Mucosa of rectum (tissue), 2 donors: ENCODE results near the gene BORCS8.
"Not testable (repeated sequence)": the region's sequence is repeated elsewhere in the genome, so short reads cannot be mapped to it uniquely, and the experiment has no call there.

Experiments
- H3K27ac ChIP-seq, 2 donors: one replicate each; pipeline ENCODE4 v1.7.0; 2013; ENCODE audit warnings: inconsistent platforms in 2 of 2, low read depth in 2 of 2, low read length in 2 of 2
- H3K27me3 ChIP-seq, 2 donors: one replicate each; pipeline ENCODE4 v1.7.0; 2013; ENCODE audit warnings: low read length in 2 of 2; ENCODE audit not compliant: control insufficient read depth in 2 of 2, insufficient read depth in 2 of 2
- H3K36me3 ChIP-seq, 2 donors: one replicate each; pipeline ENCODE4 v1.7.0; 2013; ENCODE audit warnings: low read length in 2 of 2; ENCODE audit not compliant: control insufficient read depth in 2 of 2, insufficient read depth in 2 of 2
- H3K4me1 ChIP-seq, 2 donors: one replicate each; pipeline ENCODE4 v1.7.0; 2013; ENCODE audit warnings: low read length in 2 of 2, mild to moderate bottlenecking in 1 of 2; ENCODE audit not compliant: control insufficient read depth in 2 of 2, insufficient read depth in 2 of 2
- H3K4me3 ChIP-seq, 2 donors: one replicate each; pipeline ENCODE4 v1.7.0; 2013; ENCODE audit warnings: low read length in 2 of 2
- H3K9ac ChIP-seq, 2 donors: one replicate each; pipeline ENCODE4 v1.7.0; 2013; ENCODE audit warnings: low read length in 2 of 2, low read depth in 1 of 2, mild to moderate bottlenecking in 1 of 2
- H3K9me3 ChIP-seq, 2 donors: one replicate each; pipeline ENCODE4 v1.7.0; 2013; ENCODE audit warnings: low read length in 2 of 2; ENCODE audit not compliant: control insufficient read depth in 2 of 2
- donor health status: healthy.
- donor health status: Normal muscosa, but diverticular disease.

Gene BORCS8

DNA sequence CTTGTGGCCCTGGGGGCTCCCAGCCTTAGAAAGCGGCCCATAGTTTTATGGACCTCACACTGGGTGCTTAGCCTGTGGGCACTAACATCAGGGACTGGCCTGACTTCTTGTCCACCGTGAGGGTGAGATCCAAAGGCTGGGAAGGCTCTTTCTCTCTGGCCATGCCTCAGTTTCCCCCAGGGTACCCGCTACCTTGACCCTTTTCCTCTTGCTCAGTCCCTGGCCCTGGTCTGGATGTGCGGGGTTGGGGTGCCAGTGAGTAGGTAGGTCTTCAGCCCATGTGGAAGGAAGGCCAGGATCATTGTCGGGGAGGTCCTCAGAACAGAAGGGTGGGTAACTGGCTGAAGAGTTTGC lies 52.1 kb downstream of the BORCS8 start:
- Histone ChIP-seq H3K9ac (no peak overlapping the region), H3K4me3 (no peak overlapping the region), H3K27ac (no peak overlapping the region), H3K27me3 (no peaks in the 10 kb centered on the region), H3K9me3 (no peaks in the 10 kb centered on the region), H3K4me1 (peaks cover 7 to 10% of the 10 kb centered on the region in 2 donors), H3K36me3 (no peaks in the 10 kb centered on the region)

DNA sequence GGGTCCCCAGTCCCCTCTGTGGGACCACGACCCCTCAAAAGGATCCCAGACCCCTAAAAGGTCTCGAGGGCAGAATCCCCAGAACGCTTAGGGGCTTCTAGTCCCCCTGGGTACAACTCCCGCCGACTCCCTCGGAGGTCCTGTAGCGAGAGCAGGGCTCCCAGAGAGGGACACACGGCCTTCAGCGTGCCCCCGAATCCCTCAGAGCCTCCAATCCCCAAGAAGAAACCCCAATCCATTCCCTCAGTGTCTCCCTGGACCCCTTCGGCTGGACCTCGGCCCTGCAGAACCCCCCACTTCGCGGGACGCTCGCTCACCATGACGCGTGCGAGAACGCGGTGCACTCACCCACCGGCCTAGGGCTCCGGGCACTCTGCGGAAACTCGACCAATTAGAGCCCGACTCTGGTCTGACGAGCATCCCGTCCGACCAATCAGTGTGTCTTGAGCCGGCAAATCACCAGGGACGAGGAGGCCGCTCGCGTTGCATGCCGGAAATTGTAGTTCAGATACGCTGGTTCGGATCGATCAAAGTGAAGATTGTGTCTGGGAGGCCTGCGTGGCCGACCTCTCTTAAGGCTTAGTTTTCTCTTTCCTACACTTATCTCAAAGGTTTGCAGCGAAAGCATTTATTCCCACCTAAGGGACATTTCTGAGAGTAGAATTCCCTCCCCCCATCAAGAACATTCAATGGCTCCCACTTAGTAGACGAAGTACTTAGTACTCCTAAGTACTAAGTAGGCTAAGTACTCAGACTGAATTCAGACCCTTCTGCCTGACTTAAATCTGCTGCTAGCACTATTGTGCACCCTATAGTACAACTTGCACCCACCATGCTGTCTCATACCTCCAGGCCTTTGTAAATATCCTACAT lies 53.6 kb downstream of the BORCS8 start, which contains the start of gene TMEM161A:
TSS of gene TMEM161A (minus strand) at position 370 of the 873 bp plus-strand sequence. CDS start at position 320, 50 bp downstream.
- Histone ChIP-seq H3K4me3 (peak within 1 kb of the TSS; percentile 94 to 95), H3K4me1 (peaks cover 7 to 10% of the 10 kb centered on the region in 2 donors), H3K36me3 (no peaks in the 10 kb centered on the region), H3K27ac (no peak within 1 kb of the TSS), H3K27me3 (no peaks in the 10 kb centered on the region), H3K9ac (peak within 1 kb of the TSS; percentile 97 to 99), H3K9me3 (no peaks in the 10 kb centered on the region)

DNA sequence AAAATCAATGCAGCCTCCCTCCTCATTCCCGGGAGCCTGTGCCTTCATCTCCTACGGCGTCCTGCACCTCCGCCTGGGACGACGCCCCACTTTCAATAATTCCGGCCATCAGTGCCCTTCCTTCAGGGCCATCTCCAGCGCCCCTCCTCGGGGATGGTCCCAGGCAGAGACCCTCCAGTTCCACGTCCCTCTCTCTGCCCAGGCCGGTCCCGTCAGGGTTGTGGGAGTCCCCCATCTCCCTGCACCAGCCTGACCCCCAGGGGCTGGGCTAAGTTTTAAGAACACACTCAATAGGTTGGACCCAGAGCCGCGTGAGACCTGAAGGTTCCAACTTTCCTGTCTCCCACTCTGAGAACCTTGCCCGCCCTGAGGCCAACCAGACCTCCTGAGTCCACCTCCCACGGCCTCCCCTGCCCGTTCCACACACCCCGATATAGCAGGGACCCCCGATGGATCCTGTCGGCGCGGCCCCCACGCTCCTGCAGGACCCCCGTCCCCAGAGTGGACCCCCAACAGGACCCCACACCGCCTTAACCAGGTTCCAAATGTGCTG lies 54.3 kb downstream of the BORCS8 start:
- H3K9ac ChIP-seq: peak overlapping the region; percentile 97 to 99
- H3K4me3 ChIP-seq: peak overlapping the region; percentile 94 to 95
- no peaks in the 10 kb centered on the region for H3K36me3 ChIP-seq
- peaks cover 7 to 10% of the 10 kb centered on the region in 2 donors for H3K4me1 ChIP-seq
- H3K27me3 ChIP-seq: no peaks in the 10 kb centered on the region
- no peak overlapping the region for H3K27ac ChIP-seq
- H3K9me3 ChIP-seq: no peaks in the 10 kb centered on the region

DNA sequence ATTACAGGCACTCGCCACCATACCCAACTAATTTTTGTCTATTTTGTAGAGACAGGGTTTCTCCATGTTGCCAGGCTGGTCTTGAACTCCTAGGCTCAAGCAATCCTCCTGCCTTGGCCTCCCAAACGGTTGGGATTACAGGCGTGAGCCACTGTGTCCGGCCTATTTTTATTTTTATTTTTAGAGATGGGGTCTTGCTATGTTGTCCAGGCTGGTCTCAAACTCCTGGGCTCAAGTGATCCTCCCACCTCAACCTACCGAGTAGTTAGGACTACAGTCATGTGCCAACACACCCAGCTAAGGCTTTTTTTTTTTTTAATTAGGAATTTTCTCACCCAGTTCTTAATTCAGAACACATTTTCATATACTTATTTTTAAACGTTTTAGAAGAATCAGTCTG lies 56.2 kb downstream of the BORCS8 start:
- H3K9ac ChIP-seq, H3K36me3 ChIP-seq, H3K27me3 ChIP-seq, H3K27ac ChIP-seq, H3K9me3 ChIP-seq, H3K4me3 ChIP-seq: not testable (repeated sequence)
- H3K4me1 ChIP-seq: peaks cover 7 to 10% of the 10 kb centered on the region in 2 donors

DNA sequence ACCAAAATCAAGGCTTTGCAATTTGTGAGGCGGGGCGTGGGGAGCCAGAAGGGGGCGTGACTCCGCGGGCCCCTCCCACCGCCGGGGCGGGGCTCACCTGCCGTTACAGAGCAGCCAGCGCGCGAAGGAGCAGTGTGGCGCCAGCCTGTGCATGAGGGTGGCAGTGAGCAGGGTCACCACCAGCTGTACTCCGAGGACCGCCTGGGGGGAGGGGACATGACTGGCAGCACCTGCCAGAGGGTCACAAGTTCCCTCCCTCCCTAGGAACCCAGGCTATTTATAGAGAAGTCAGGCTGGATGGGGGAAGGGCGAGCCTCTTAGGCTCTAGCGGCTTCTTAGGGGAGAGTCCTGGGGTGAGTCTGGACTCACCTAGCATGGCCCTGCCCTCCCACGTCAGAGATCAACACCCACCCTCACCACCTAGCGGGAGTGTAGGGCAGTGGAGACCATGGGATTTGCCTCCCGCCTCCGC lies 57.2 kb downstream of the BORCS8 start:
- H3K4me3 ChIP-seq: no peak overlapping the region
- no peak overlapping the region for H3K27ac ChIP-seq
- no peak overlapping the region for H3K9ac ChIP-seq
- peaks cover 4% of the 10 kb centered on the region in 2 donors for H3K36me3 ChIP-seq
- H3K9me3 ChIP-seq: peaks cover 0 to 4% of the 10 kb centered on the region in 2 donors
- H3K4me1 ChIP-seq: peaks cover 7 to 10% of the 10 kb centered on the region in 2 donors
- H3K27me3 ChIP-seq: no peaks in the 10 kb centered on the region

DNA sequence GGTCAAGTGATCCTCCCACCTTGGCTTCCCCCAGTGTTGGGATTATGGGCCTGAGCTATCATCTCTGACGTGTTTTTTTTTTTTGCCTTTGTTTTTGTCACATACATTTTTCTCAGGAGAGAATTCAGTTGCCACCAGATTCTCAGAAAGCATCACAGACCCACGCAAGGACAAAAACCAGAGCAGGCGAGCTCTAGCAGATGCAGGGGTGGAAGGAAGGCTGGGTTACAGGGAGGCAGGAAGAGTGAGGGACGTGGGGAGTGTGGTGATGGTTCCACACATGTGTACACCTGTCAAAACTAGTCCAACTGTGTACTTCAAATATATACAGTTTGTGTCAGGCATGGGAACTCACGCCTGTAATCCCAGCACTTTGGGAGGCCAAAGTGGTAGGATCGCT lies 58.0 kb downstream of the BORCS8 start:
- Histone ChIP-seq H3K27ac (no peak overlapping the region), H3K4me3 (no peak overlapping the region), H3K36me3 (peaks cover 4% of the 10 kb centered on the region in 2 donors), H3K4me1 (peaks cover 7 to 10% of the 10 kb centered on the region in 2 donors), H3K9me3 (peaks cover 0 to 4% of the 10 kb centered on the region in 2 donors), H3K27me3 (no peaks in the 10 kb centered on the region), H3K9ac (no peak overlapping the region)

DNA sequence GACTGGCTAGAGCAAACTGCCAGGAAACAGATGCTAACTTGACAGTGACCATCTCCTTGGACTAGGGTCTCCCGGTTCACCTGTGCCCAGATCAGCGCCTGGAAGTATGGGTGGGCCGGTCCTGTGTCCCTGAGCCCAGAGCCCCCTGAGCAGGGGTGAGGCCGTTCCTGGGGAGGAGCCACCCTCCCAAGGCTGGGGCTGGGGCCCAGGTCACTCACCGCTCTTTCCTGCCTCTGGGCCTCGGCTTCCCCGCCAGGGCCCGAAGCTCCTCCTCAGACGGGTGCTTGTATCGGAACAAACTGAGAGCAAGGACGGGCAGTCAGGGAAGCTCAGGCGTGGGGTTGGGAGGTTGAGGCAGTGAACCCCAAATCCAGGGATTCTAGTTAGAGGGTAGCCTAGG lies 59.0 kb downstream of the BORCS8 start:
- Histone ChIP-seq H3K36me3 (peaks cover 4% of the 10 kb centered on the region in 2 donors), H3K9me3 (peaks cover 0 to 4% of the 10 kb centered on the region in 2 donors), H3K4me3 (no peak overlapping the region), H3K27ac (no peak overlapping the region), H3K4me1 (peaks cover 6 to 8% of the 10 kb centered on the region in 2 donors), H3K27me3 (no peaks in the 10 kb centered on the region), H3K9ac (no peak overlapping the region)

DNA sequence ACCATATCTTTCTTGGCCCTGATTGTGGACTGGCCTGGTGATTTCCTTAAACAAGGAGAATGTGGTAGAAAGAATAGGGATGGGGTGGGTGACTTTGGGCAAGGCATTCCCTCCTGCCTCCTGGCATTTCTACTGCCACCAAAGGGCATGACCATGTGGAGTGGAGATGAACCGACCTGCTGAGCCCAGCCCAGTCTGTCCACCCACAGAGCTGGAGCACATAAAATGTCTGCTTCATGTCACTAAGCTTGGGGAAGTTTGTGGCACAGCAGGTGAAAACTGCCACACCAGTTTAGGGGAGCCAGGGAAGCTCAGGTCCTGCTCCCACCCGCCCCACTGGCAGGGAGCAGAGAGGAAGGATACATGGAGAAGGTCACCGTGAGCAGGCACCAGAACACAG lies 60.0 kb downstream of the BORCS8 start:
- peaks cover 0 to under 1% of the 10 kb centered on the region in 2 donors for H3K4me1 ChIP-seq
- H3K27me3 ChIP-seq: no peaks in the 10 kb centered on the region
- peaks cover 0 to 4% of the 10 kb centered on the region in 2 donors for H3K9me3 ChIP-seq
- H3K4me3 ChIP-seq: no peak overlapping the region
- peaks cover 4% of the 10 kb centered on the region in 2 donors for H3K36me3 ChIP-seq
- no peak overlapping the region for H3K9ac ChIP-seq
- H3K27ac ChIP-seq: no peak overlapping the region
